HepG2 (cell line): Measurements from ENCODE around the gene LDB3.

Experiments used
- CTCF ChIP-seq: sonication (generic); formaldehyde crosslinking; IDR thresholded peaks from 2 replicates; pipeline ENCODE4 v1.5.0; 2020; ENCODE audit warnings: mild to moderate bottlenecking, missing genetic modification reagents, moderate library complexity
- HNF4A ChIP-seq: sonication (generic); formaldehyde crosslinking; IDR thresholded peaks from 2 replicates; pipeline ENCODE4 v1.4.0; 2020; ENCODE audit warnings: missing genetic modification reagents
- ZFP37 ChIP-seq: sonication (generic); formaldehyde crosslinking; IDR thresholded peaks from 2 replicates; pipeline ENCODE4 v1.4.0; 2020; ENCODE audit warnings: missing genetic modification reagents, borderline replicate concordance
- ZHX1 ChIP-seq: sonication (generic); formaldehyde crosslinking; IDR thresholded peaks from 2 replicates; pipeline ENCODE4 v1.8.1; 2022; ENCODE audit warnings: low read depth, mild to moderate bottlenecking, missing genetic modification reagents
- ZNF549 ChIP-seq: sonication (generic); formaldehyde crosslinking; IDR thresholded peaks from 2 replicates; pipeline ENCODE4 v1.5.0; 2020; ENCODE audit warnings: missing genetic modification reagents
- ZSCAN31 ChIP-seq: sonication (generic); formaldehyde crosslinking; IDR thresholded peaks from 2 replicates; pipeline ENCODE4 v1.5.0; 2020; ENCODE audit warnings: low read depth, mild to moderate bottlenecking, missing genetic modification reagents

DNA sequence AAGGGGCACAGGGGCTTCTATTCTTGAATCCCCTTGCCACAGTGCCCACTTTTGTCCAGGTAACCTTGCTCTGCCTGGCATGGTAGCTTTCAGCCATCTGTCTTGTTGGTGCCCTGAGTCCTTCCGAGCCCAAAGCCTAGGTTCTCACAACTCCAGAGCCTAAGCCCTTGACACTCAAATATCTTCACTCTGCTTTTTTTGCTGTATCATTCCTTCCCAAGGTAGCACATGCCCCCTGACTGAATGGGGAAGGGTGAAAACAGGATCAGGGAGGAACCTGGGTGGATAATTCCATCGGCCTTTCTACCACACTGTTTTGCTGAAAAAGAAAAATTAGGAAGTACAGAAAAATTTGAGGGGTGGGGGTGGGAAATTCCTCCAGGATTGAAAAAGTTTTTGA lies 37.6 kb downstream of the LDB3 start:
- no peak for TF ChIP-seq CTCF (CRISPR knock-in tag)
- no peak for TF ChIP-seq ZNF549 (CRISPR knock-in tag)
- no peak for TF ChIP-seq ZSCAN31
- TF ChIP-seq ZHX1 (CRISPR knock-in tag) = no peak
- TF ChIP-seq ZFP37 (CRISPR knock-in tag) = no peak
- TF ChIP-seq HNF4A (CRISPR knock-in tag) = no peak
